RWPE2 (cell line): Measurements from ENCODE around the gene GRM4.

Experiments
- ATAC-seq: fragments of 200-7000 bp; cut with Tn5 transposase; 3 replicates; pipeline ENCODE4 v1.9.1; 2021; ENCODE audit warnings: low read depth
- DNase-seq: peaks from one replicate; pipeline ENCODE4 v3.0.0-alpha.2; 2020; ENCODE audit warnings: low spot score
- H3K27ac ChIP-seq: fragments of 450-650 bp; 2 replicates; pipeline ENCODE4 v1.5.1; 2017; ENCODE audit warnings: mild to moderate bottlenecking; ENCODE audit not compliant: poor library complexity, severe bottlenecking
- H3K27me3 ChIP-seq: fragments of 250-450 bp; sonication (Bioruptor Pico); 2 replicates; pipeline ENCODE4 v1.5.1; 2021; ENCODE audit warnings: mild to moderate bottlenecking, moderate library complexity; ENCODE audit not compliant: insufficient read depth, poor library complexity, severe bottlenecking
- H3K36me3 ChIP-seq: fragments of 250-450 bp; sonication (Bioruptor Pico); 2 replicates; pipeline ENCODE4 v1.5.1; 2020; ENCODE audit warnings: low read depth, mild to moderate bottlenecking, moderate library complexity
- H3K4me1 ChIP-seq: fragments of 250-450 bp; sonication (Bioruptor Pico); 2 replicates; pipeline ENCODE4 v1.5.1; 2021; ENCODE audit warnings: mild to moderate bottlenecking, moderate library complexity; ENCODE audit not compliant: insufficient read depth, poor library complexity, severe bottlenecking
- H3K4me3 ChIP-seq: fragments of 250-450 bp; sonication (Bioruptor Pico); 2 replicates; pipeline ENCODE4 v1.5.1; 2021; ENCODE audit warnings: mild to moderate bottlenecking, moderate library complexity; ENCODE audit not compliant: severe bottlenecking
- H3K9me3 ChIP-seq: fragments of 250-450 bp; sonication (Bioruptor Pico); 2 replicates; pipeline ENCODE4 v1.5.1; 2021; ENCODE audit warnings: mild to moderate bottlenecking, moderate library complexity; ENCODE audit not compliant: severe bottlenecking
- TF ChIP-seq, protein P1 (sequence below): fragments of 450-650 bp; IDR thresholded peaks from one replicate; pipeline ENCODE4 v1.5.1; 2017; ENCODE audit warnings: mild to moderate bottlenecking, moderate library complexity; ENCODE audit not compliant: poor library complexity, severe bottlenecking

GRM4 gene

DNA sequence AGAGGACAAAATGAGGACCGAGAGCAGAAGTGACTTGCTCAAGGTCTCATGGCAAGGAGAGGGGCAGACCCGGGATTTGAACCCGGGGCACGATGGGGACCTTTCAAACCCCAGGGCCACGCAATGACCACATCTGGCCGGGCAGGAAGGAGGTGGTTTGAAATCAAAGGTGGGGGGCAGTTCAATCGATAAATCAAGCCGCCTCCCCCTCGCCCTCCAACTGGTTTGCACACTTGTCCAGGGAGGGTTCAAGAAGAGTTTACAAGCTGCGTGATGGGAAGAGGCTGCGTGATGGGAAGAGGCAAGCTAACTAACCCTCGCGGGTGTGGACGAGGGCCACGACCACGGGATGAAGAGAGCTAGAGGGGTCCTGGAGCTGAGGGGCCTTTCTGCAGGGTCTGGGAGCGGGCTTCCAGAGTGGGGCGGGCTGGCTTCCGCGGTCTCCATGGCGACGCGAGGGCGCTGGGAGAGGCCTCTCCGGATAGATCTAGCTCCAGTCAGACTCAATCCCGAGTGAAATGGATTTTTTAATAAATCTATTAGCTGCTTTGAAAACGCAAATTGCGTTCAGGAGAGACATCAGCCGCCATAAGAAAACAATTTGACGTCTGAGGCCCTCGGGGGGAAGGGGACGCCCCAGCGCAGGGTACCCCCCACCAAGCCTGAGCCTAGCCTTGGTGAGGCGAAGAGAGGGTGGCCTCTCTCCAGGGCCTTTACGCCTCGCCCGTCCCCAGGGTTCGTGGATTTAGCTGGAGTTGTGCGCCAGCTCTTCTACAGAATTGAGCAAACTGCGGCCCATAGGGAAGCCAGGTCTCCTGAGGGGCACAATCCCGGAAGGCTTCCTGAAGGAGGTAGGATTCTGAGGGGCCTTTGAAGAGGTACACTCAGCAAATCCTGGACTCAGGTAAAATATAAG lies 143.9 kb downstream of the GRM4 start:
- TF ChIP-seq, protein P1, sequence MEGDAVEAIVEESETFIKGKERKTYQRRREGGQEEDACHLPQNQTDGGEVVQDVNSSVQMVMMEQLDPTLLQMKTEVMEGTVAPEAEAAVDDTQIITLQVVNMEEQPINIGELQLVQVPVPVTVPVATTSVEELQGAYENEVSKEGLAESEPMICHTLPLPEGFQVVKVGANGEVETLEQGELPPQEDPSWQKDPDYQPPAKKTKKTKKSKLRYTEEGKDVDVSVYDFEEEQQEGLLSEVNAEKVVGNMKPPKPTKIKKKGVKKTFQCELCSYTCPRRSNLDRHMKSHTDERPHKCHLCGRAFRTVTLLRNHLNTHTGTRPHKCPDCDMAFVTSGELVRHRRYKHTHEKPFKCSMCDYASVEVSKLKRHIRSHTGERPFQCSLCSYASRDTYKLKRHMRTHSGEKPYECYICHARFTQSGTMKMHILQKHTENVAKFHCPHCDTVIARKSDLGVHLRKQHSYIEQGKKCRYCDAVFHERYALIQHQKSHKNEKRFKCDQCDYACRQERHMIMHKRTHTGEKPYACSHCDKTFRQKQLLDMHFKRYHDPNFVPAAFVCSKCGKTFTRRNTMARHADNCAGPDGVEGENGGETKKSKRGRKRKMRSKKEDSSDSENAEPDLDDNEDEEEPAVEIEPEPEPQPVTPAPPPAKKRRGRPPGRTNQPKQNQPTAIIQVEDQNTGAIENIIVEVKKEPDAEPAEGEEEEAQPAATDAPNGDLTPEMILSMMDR = no peak
- H3K4me3 ChIP-seq = no peak overlapping the region
- DNase-seq (peak; percentile 19), ATAC-seq (no peak)
- H3K4me1 ChIP-seq = no peaks in the 10 kb centered on the region
- H3K27me3 ChIP-seq = no peaks in the 10 kb centered on the region
- no peaks in the 10 kb centered on the region for H3K9me3 ChIP-seq
- H3K27ac ChIP-seq = no peak overlapping the region
- no peaks in the 10 kb centered on the region for H3K36me3 ChIP-seq

DNA sequence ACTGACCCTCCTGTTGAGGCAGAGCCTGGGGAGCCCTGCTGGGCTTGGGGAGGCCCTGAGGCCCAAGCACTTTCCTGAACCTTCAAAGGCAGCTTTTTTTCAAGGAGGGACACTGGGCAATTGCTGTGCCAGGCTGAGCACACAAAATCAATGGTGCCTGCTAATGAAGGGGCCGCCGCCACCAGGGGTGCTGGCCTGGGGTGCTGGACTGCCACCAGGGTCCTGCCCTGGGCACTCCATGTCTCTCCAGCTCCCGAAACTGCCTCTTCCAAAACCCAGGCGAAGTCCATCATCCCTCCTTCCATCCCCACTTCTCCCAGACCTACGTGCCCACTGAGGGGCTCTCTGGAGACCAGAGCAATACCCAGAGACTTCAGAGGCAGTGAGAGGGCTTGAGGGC lies 145.6 kb downstream of the GRM4 start:
- H3K9me3 ChIP-seq = no peaks in the 10 kb centered on the region
- no peak overlapping the region for H3K4me3 ChIP-seq
- no peak for ATAC-seq
- no peaks in the 10 kb centered on the region for H3K36me3 ChIP-seq
- no peak overlapping the region for H3K27ac ChIP-seq
- TF ChIP-seq, protein P1 = no peak
- no peaks in the 10 kb centered on the region for H3K4me1 ChIP-seq
- no peak for DNase-seq
- H3K27me3 ChIP-seq = no peaks in the 10 kb centered on the region

DNA sequence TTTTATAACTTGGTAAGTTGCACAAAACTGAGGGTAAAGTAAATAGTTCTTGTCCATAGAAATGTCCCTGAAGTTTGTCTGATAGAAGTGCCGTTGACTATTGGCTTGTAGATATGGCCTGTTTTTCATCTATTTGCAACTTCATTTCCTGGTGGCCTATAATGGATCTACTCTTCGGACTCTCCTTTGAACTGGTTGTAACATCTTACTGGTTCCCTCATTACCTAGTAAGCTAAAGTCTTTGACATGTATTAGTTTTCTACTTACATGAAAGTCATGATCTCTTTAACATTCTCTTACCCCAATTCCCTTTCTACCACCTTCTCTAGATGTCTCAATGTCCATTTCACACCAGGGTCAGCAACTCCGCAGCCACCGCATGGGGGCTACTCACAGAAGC lies 146.3 kb downstream of the GRM4 start:
- DNase-seq (no peak), ATAC-seq (no peak)
- TF ChIP-seq, protein P1 = no peak
- H3K4me3 ChIP-seq = no peak overlapping the region
- no peaks in the 10 kb centered on the region for H3K4me1 ChIP-seq
- H3K36me3 ChIP-seq = no peaks in the 10 kb centered on the region
- H3K27ac ChIP-seq = no peak overlapping the region
- no peaks in the 10 kb centered on the region for H3K9me3 ChIP-seq
- no peaks in the 10 kb centered on the region for H3K27me3 ChIP-seq

DNA sequence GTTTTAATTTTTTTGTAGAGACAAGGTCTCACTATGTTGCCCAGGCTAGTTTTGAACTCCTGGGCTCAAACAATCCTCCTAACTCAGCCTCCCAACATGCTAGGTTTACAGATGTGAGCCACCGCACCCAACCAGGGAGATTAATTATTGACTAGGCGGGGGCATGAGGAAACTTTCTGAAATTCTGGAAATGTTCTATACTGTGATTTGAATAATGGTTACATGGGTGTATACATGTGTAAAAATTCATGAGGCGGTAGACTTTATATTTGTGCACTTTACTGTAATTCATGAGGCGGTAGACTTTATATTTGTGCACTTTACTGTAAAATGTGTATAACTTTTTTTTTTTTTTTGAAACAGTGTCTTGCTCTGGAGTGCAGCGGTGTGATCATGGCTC lies 147.2 kb downstream of the GRM4 start:
- Histone ChIP-seq H3K4me1 (no peaks in the 10 kb centered on the region), H3K9me3 (no peaks in the 10 kb centered on the region), H3K4me3 (no peak overlapping the region), H3K27me3 (no peaks in the 10 kb centered on the region), H3K36me3 (no peaks in the 10 kb centered on the region), H3K27ac (no peak overlapping the region)
- DNase-seq (no peak), ATAC-seq (no peak)
- TF ChIP-seq, protein P1 = no peak

DNA sequence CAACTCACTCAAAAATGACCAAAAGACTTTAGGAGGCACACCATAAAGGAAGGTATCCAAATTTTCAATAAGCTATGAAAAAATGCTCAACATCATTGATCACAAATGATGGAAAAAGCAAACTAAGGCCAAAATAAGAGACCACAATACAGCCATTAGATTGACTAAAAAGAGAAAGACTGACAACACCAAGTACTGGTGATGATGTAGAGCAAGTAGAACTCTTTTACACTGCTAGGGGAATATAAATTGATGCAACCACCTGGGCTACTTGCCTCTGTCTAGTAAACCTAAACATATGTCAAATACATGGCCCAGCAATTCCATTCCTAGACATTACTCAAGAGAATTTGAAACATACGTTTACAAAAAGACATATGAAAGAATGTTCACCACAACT lies 148.6 kb downstream of the GRM4 start:
- TF ChIP-seq, protein P1 = no peak
- no peak for ATAC-seq
- Histone ChIP-seq H3K27ac (no peak overlapping the region), H3K4me1 (no peaks in the 10 kb centered on the region), H3K27me3 (no peaks in the 10 kb centered on the region), H3K4me3 (no peak overlapping the region), H3K9me3 (no peaks in the 10 kb centered on the region), H3K36me3 (no peaks in the 10 kb centered on the region)
- DNase-seq = no peak
